ENCODE results near the gene PLA2G7.

PLA2G7 gene

DNA sequence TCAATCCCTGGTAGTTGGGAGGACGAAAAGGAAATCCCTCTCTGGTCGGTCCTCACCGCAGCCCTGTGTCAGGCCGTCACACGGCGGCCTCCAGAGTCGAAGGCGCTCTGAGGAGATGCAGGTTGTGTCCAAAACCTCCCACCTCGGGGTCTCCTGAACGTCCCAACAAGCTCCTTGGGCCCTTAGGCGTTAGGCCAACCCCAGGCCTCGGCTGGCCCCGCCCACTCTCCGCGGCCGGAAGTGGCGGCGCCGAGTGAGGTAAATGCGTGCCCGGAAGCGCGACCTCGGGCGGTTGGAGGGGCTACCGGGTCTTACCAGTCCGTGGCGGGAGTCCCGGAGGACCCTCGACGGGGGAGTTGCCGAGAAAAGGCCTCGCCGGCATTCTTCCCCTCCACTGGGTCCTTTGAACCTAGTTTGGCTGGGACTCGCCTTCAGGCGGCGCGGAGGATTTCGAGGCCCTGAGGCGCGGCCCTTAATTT is 47.5 kb downstream of the PLA2G7 start, which contains the start of gene TDRD6:
TDRD6 (plus strand) TSS at position 267 of the 479 bp plus-strand sequence. CDS start 244 bp downstream, outside the sequence.
- DNase-seq, result no peak

DNA sequence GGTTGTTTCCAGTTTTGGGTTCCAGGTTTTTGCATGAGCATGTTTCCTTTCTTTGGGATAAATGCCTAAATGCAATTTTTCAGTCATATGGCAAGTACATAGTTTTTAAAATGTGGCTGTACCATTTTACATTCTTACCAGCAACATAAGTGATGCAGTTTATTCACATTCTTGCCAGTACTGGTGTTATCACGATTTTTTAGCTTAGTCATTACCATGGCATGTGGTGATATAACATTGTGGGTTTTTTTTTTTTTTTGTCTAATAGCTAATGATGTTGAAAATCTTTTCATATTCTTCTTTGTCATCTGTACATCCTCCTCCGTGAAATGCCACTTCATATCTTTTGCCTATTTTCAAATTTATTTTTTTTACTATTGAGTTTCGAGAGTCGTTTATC is 50.4 kb downstream of the PLA2G7 start:
- DNase-seq, result no peak

DNA sequence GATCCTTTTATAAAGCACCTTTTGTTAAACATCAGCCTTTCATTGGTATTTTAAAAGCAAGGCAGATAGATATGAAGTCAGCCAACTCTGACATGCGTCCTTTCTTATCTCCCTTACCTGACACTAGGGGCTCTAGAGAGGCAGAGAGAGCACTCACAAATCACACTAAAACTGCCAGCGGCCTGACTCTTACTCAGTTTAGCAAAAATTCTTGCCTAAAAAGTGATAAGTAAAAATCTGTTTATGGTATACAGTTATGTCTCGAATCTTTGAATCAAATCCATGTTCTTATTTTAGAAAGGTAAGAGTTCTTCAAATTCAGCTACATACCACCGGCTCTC is 57.9 kb downstream of the PLA2G7 start:
- DNase-seq, result no peak

DNA sequence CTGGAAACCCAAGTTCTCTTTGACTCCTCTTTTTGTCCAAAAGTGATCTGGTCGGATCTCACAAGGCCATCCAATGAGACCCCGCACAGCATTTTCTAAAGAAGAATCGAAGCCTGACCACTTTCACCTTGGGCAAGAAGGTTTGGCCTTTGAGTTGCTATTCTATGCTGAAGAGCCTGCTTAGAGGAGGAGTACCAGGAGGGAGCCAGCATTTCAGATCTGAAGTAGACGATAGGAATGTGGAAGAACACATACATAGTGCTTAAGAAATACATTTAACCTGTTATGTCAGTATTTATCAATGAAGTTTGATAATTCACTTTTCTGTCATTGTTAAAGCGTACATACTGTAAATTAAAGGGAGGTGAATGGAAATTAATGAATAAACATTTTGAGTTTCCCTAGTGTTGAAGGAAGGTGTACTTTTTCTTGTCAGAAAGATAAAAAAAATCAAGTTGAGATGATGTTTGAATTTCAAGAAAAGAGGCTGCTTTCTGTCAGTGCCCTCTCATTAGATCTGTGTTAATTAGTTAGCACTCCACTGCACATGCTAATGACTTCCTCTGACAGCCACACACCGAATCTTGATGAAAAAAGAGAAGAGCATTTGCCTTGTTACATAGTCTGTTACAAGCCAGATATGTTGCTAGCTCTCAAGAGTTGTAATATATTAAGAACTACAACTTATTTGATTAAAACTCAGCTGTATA is 58.4 kb downstream of the PLA2G7 start:
- DNase-seq, result no peak

DNA sequence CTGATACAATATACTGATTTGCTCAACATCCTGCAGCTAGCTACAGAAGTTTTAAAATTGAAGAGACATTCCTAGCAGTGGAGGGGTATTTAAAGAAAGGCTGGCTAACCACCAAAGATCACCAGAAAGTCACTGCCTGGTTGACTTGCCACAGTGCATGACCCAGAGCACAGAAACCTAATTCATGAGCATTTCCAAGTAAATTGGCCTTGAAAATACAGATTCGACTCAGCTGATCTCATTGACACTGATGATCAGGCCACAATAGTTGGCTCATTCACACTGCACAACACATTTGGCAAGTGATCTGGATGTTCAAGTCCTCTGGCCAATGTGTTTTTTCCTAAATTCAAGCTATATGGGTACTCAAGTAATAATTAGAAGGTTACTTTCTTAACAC is 60.8 kb downstream of the PLA2G7 start:
- DNase-seq, result no peak

DNA sequence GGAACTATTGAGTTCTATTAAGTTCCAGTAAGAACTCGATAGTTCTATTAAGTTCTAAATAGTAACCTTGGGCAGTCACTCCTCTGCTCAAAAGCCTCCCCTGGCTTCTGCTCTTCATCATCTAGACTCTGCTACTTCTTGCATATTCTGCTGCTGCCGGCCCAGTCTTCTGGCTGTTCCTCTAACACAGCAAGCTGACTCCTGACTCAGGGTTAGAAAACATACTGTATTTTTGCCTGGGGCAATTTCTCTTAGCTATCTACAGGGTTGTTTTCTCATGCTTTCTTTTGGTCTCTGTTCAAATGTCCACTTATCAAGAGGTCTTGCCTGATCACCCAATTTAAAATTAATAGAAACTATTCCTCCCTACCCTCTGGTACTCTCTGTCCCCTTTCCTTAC is 67.8 kb downstream of the PLA2G7 start:
- DNase-seq, result no peak

DNA sequence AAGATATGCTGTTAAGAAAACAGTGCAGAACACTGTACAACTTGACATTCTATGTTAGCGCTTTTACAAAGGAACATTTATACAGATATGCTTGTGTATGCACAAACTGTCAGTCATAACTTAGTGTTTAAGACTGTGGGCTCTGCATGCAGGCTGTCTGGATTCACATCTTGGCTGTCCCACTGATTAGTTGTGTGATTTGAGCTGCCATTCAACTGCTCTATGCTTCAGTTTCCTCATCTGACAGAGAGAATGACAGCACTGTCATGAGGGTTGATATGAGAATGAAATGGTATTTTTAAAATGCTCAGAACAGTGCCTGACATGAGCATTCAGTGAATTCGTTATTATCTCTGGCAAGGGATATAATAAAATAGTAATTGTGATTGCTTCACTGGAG is 73.7 kb downstream of the PLA2G7 start:
- DNase-seq, result no peak

DNA sequence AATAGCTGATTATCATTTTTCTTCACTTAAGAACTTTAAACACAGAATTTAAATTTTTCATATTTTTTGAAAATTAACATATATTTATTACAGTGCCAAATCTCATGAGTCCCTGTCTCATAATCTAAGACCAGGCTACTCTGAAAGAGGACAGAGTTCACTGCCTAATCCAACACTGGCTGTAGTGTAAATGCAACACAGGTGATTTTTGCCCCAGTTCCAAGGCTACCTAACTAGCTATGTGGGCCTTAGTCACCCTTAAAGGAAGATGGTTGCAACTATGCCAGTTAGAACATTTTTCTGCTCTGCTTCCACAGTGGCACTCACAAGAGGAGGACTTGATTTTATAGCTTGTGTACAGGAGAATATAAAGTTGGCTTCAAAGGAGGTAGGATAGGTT is 77.5 kb downstream of the PLA2G7 start:
- DNase-seq, result no peak

DNA sequence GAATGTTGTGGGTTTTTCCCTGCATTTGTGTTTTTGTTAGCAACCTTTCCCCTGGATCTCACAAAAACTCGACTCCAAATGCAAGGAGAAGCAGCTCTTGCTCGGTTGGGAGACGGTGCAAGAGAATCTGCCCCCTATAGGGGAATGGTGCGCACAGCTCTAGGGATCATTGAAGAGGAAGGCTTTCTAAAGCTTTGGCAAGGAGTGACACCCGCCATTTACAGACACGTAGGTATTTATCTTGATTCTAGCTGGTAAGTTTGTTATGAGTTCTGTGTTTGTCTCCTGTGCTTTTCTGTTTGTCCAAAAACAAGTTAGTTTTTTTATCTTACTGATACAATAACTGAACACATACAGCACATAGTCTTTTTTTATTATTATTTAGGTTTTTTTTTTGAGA is 79.4 kb downstream of the PLA2G7 start:
- DNase-seq, result no peak

Data from activated effector memory CD4-positive, alpha-beta T cell treated with anti-CD3 and anti-CD28 coated beads, Interleukin-2, amount 50 U/mL, for 16 hours (primary cell).